Fibroblast of skin of right biceps (primary cell): ENCODE data around the gene MTCH2.

Experiments used
- DNase-seq: peaks from one replicate; pipeline ENCODE4 v3.0.0-alpha.2; 2013

MTCH2 gene

GRCh38 chr11:47631473-47631872 lies 10.9 kb downstream of the MTCH2 start:
- no peak for DNase-seq

DNA sequence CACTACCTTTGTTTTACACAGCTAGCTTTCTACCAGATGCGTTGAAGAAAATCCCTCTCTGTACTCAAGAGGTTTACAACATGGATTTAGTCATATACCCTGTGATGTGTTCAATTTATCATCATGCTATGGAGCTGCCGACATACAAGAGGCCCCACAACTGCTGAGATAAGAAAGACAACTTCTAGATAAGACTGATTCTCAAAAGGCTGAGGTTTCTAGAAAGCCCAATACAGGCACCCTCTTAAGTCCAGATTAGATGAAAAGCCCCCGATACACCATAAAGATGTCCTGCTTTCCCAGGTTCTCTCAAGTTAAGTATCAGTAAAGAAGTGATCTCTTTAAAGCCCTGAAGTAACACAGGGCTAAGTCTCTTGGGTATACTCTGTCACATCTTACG lies 14.3 kb downstream of the MTCH2 start:
- DNase-seq: no peak

- DNase-seq: no peak
Measured at GRCh38 chr11:47626234-47626633, 16.1 kb downstream of the MTCH2 start.

GRCh38 chr11:47620836-47621378 lies 21.5 kb downstream of the MTCH2 start:
- no peak for DNase-seq

GRCh38 chr11:47617417-47617809 lies 24.9 kb downstream of the MTCH2 start:
- DNase-seq: peak; percentile 62

GRCh38 chr11:47616726-47617416 lies 25.5 kb downstream of the MTCH2 start:
- peak; percentile 59 for DNase-seq

DNA sequence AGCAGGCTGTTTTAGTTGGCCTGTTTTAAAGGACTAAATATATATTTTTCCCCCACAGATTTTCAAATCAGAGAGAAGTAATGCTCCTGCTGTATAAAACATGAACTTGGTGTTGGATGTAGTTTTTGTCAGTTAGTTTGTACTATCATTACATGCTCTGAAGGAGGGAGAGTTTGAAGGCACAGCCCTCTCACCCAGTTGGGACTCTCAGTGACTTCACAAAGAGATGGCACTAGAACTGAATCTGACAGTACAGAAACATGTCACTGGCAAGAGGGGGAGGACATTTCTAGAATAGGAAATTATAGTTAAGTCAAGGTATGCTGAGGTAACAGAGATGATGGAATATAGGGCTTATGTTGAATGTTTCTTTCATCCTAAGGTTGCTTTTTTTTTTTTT lies 27.1 kb downstream of the MTCH2 start:
- no peak for DNase-seq

GRCh38 chr11:47611348-47611794 lies 31.0 kb downstream of the MTCH2 start:
- DNase-seq: no peak

DNA sequence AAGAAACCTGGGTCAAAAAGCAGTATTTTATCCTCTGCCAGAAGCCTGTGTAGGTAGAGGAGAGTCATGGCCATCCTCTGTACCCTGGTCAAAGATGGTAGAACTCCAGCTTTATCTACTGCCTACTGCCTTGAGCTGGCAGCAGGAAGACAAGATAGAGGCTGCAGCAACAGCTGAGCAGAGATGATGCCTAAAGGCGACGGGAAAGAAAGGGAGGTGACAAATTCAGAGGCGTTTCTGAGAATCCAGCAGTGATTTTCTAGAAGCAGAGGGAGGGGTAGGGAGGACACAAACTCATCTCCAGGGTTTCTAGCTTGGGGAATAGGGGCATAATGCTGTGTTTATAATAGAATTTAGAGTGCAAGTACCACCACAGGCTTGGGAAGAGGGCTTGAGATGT lies 32.7 kb downstream of the MTCH2 start:
- DNase-seq: no peak

DNA sequence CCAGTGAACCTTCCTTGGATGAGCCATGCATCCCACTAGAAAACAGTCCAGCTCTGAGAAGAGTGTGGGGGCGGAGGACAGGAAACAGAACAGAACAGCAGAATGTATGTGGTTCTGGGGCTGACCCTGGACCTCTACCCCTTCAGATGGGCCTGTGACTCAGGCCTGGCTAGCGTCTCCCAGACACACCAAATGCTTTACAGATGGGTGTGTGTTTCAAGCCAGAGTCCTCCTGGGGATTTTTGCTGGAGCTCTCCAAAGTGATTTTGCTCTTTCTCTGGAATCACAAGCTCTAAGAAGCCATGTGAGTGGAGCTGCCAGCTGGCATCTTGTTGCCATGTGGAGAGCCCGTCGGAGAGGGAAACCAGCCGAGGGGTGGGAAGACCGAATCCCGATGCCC lies 35.0 kb downstream of the MTCH2 start:
- peak; percentile 84 for DNase-seq

- peak; percentile 15 for DNase-seq
Measured at GRCh38 chr11:47606731-47607130, 35.6 kb downstream of the MTCH2 start.

DNA sequence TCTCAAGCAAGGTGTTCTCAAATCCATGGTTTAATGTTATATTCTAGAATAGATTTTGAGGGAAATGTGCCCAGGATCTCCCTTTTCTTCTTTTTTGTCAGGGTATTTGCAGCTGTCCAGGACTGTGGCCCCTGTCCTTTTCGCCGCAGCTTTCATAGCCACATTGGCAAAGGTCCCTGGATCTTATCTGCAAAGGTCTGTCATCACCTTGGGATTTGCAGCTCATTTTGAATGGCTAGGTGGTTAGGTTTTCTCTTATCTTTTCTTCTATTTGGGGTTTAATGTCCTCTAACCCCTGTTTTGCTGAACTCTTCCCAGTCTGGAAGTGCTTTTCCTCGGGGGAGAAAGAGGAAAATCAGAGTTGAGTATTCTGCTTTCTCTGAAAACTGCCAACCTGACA lies 36.4 kb downstream of the MTCH2 start:
- no peak for DNase-seq

- peak; percentile 25 for DNase-seq
Measured at GRCh38 chr11:47603295-47603694, 39.1 kb downstream of the MTCH2 start.

- DNase-seq: no peak
Measured at GRCh38 chr11:47599902-47600301, 42.5 kb downstream of the MTCH2 start.

DNA sequence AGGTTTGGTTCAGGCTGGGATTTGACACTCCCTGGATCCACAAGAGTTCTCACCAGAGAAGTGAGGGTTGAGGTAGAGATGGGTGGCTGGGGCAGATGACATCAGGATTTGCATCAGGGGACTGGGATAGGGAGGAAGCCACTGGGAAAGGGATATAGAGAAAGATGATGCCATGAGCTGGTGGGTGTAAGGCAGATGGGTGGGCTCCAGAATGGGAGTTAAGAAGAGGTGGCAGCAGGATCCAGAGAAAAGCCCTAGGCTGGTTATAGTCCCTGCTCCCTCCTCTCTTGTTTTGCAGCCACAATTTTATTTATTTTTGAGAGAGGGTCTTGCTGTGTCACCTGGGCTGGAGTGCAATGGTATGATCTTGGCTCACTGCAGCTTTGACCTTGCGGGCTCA lies 46.4 kb downstream of the MTCH2 start:
- no peak for DNase-seq

- DNase-seq: no peak
Measured at GRCh38 chr11:47595029-47595428, 47.3 kb downstream of the MTCH2 start.

DNA sequence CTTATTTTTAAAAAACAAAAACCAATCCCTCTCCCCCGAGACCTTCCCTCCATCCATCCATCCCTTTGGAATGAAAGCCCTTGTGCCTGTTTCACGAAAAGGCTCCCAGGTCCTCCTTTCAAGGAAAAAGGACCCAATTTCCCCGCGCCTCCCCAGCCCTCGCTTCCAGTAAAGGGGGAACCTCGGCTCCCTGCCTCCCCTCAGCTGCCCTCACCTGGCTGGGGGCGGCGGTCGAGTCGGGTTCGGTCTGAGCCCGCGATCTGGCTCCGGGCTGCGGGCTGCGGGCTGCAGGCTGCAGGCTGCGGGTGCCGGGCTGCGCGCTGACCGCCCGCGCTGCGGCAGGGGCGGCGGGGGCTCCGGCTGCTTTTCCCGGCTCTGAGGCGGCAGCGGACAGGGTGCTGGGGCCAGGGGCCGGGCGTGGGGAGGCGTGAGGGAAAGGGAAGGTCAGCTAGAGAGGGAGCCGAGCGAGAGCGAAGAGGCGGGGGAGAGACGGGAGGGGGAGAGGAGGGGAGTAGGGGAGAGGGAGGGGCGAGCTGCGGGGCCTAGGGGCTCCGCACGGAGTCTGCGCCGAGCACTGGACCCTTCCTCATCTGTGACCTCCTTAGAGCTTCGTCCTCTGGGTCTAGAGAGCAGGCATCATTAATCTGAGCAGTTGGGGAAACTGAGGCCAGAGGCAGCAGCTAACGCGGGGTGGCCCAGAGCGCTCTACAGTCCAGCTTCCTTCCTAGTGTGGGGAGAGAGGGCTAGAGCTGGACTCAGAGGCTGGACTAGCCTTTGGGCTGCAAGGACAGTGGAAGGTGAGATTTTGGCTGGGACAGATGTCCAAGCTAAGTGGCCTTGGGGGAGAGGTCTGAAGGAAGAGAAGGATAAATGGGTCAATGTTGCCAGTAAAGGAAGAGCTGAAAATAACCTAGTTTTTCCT lies 48.2 kb downstream of the MTCH2 start, which contains the start of gene C1QTNF4:
TSS of gene C1QTNF4 (minus strand) at position 478 of the 922 bp plus-strand sequence. CDS start 3,601 bp downstream, outside the sequence.
- no peak for DNase-seq

DNA sequence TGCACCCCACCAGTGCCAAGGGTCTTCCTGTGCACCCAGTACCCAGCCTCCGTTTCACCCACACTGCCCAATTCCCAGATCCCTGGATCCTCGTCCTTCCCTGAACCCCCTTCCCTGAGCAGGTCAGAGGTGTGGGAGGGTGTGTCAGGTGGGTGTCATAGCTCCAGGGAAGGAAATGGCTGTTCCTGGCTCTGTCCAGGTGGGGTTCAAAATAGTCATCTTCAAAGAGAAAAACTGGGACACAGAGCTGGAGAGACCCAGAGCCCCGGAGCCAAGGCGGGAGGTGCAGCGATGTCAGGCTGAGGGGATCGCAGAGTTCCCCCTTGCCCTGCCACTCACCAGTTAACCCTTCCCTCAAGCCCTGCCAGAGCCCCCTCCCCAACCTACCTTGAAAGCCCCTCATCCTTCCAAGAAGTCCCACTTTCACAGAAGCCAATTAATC lies 48.8 kb downstream of the MTCH2 start:
- no peak for DNase-seq

DNA sequence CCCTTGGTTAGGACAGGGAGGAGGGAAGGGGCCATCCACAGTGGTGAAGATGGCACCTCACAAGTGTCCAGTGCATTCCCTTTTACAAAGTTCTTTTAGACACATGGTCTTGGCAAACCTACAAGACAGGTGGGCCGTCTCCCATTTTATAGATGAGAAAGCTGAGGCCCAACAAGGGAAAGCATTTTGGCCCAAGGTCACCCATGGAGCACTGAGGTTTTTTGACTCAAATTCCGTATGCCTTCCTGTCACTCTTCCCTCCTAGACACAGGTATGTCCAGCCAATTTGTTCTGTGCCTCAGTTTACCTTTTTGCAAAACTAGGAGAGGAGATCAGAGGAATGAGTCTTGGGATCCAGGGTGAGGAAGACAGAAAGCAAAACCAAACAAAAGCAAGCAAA lies 49.4 kb downstream of the MTCH2 start:
- no peak for DNase-seq

GRCh38 chr11:47592251-47592650 lies 50.1 kb downstream of the MTCH2 start:
- no peak for DNase-seq

DNA sequence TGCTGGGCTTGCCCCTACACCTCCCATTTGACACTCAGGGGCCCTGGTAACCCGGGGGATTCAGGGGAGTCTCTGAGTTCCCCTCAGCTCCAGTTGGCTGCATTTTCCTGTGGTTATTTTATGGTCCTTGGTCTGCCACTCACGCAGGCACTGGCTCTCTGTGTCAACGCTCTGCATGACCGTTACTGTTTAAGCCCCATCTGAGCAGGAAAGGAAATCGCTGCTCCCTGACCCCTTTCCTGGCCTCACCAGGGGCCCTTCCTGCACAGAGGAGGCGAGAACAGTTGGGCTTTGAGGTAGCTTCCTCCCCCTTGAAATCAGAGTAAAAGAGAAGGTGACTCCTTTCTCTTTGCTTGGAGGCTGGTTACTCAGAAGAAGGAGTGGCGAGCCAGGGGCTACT lies 50.6 kb downstream of the MTCH2 start:
- no peak for DNase-seq

DNA sequence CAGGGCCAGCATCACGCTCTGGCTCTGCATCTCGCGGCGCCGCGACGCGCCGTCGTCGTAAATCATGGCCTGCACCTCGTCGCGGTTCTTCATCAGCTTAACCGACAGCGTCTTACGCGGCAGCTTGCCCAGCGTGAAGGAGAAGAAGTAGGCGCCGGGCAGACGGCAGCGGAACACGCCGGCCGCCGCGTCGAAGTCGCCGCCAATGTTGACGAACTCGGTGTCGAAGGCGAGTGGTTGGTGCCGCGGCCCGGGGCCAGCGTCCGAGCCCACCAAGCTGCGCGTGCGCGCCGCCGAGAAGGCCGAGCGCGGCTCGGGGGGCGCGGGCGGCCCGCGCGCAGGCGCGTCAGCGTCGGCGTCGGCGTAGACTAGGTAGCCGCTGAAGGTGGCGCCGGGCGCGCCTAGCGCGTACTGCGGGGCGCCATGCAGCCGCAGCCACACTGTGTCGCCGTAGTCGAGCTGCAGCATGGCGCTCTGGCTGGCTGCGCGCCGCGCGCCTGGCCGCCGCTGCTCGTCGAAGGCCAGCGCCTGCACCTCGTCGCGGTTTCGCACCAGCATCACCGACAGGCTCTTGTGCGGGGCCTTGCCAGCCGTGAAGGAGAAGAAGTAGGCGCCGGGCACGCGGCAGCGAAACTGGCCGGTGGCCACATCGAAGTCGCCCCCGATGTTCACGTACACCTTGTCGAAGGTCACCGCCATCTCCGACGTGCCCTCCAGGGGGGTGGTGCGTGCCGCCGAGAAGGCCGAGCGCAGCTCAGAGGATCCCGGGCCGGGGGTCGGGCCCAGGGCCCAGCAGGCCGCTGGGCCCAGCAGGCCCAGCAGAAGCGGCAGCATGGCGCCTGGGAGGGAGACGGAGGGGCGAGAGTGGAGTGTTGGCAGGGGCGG lies 52.1 kb downstream of the MTCH2 start:
- peak; percentile 52 for DNase-seq

- peak; percentile 20 for DNase-seq
Measured at GRCh38 chr11:47589584-47589976, 52.8 kb downstream of the MTCH2 start.
